CD4-positive, alpha-beta T cell (primary cell): Measurements from ENCODE around the gene BABAM2. TPM values are rescaled to one million over a fixed set of nuclear protein-coding genes. Genes with fewer than 3 reads are reported as not detected.

ENCODE experiments used
- ATAC-seq: fragments of 200-7000 bp; cut with Tn5 transposase; one replicate; pipeline ENCODE4 v1.10.0; 2022; ENCODE audit warnings: mild to moderate bottlenecking; ENCODE audit not compliant: poor library complexity
- CTCF ChIA-PET: fragments of 350-600 bp; sonication (Branson Sonifier 250); formaldehyde crosslinking; loops from one replicate; lab custom pipeline; 2021; ENCODE audit warnings: antibody characterized with exemption, inconsistent platforms; lab: Charles Lee
- POLR2A ChIA-PET: fragments of 350-600 bp; sonication (Branson Sonifier 250); formaldehyde crosslinking; loops from one replicate; lab custom pipeline; 2021; ENCODE audit warnings: antibody characterized with exemption, inconsistent platforms; lab: Charles Lee
- DNase-seq, 14 experiments: peaks; one replicate each; pipeline ENCODE4 v3.0.0-alpha.2; 2013 to 2020; ENCODE audit warnings: mixed read lengths in 2 of 14
- H3K27ac ChIP-seq, 2 donors: one replicate each; pipeline versions ENCODE4 v1.5.1 to v1.7.0; 2013; ENCODE audit warnings: low read length in 2 of 2, low read depth in 1 of 2, mild to moderate bottlenecking in 1 of 2
- H3K27me3 ChIP-seq, 2 experiments: 1 replicate in 1 of 2; 2 replicates in 1 of 2; pipeline versions ENCODE4 v1.6.1 to v1.7.0; 2013; ENCODE audit warnings: low read length in 2 of 2, control low read depth in 1 of 2, mild to moderate bottlenecking in 1 of 2, moderate library complexity in 1 of 2; ENCODE audit not compliant: insufficient read depth in 2 of 2, control insufficient read depth in 1 of 2
- H3K36me3 ChIP-seq: one replicate; pipeline ENCODE4 v1.6.1; 2013; ENCODE audit warnings: low read length, control low read depth; ENCODE audit not compliant: insufficient read depth
- H3K4me1 ChIP-seq: one replicate; pipeline ENCODE4 v1.6.1; 2013; ENCODE audit warnings: low read length, control low read depth; ENCODE audit not compliant: insufficient read depth
- H3K4me3 ChIP-seq: one replicate; pipeline ENCODE4 v1.5.1; 2013; ENCODE audit warnings: mild to moderate bottlenecking, low read length, moderate library complexity
- H3K9me3 ChIP-seq, 2 experiments: 1 replicate in 1 of 2; 2 replicates in 1 of 2; pipeline versions ENCODE4 v1.6.1 to v1.7.0; 2013; ENCODE audit warnings: low read length in 2 of 2, mild to moderate bottlenecking in 2 of 2, control low read depth in 1 of 2, moderate library complexity in 1 of 2; ENCODE audit not compliant: control insufficient read depth in 1 of 2, insufficient read depth in 1 of 2
- H3K27ac Mint-ChIP-seq: one replicate; pipeline ENCODE4 v1.8.0; 2020; ENCODE audit warnings: mixed read lengths
- H3K27me3 Mint-ChIP-seq: one replicate; pipeline ENCODE4 v1.8.0; 2021; ENCODE audit warnings: mixed read lengths
- H3K36me3 Mint-ChIP-seq: one replicate; pipeline ENCODE4 v1.8.0; 2021; ENCODE audit warnings: low read depth, mixed read lengths
- H3K4me1 Mint-ChIP-seq: one replicate; pipeline ENCODE4 v1.8.0; 2021; ENCODE audit warnings: low read depth, mixed read lengths
- H3K4me3 Mint-ChIP-seq: one replicate; pipeline ENCODE4 v1.8.0; 2020; ENCODE audit warnings: mild to moderate bottlenecking, mixed read lengths
- H3K9me3 Mint-ChIP-seq: one replicate; pipeline ENCODE4 v1.8.0; 2020; ENCODE audit warnings: mixed read lengths
- intact Hi-C, 2 experiments: fragments of 100-400 bp; cut with DNase I in 1 of 2; cut with micrococcal nuclease in 1 of 2; formaldehyde crosslinking; loops; one replicate each; pipeline versions ENCODE4 v1.15.1 to v1.9.0; 2023 to 2025; cut with DNase I, micrococcal nuclease
- total RNA-seq, 174 experiments: library from RNA in 2 of 174; stranded (reverse) in 2 of 174; gene quantifications; one replicate each; pipeline ENCODE4 v1.2.3 and lab custom pipeline; 2021 to 2026
- TF ChIP-seq, protein P1 (sequence below): fragments of 200-600 bp; IDR thresholded peaks from one replicate; pipeline ENCODE4 v1.8.0; 2022; ENCODE audit warnings: antibody characterized with exemption, mild to moderate bottlenecking

The BABAM2 gene
- total RNA-seq, 2 experiments from 2014 or later = 29.2 to 32.8 TPM

DNA sequence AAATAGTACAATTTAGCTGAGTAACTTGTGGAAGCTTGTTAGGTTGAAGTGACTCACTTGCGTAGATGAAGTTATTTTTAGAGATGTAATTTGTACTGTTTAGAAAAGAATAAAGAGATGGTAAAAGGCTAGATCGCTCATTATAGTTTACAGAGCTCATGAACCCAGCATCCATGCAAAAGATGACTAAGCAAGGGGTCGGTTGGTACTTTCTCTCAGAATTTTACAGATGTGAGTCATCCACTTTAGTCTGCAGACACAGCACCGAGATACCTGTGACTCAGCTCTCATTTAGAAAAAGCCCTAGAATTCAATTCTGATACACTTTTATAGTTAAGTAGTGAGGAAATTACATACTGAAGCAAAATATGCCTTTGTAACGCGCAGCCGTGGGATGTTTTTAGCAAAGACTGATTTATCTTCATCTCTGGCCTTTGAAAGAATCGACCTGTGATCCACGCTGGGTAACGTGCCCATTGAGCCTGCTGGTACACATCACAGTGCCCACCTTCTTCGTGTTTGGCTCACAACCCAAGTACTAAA lies 385.6 kb downstream of the BABAM2 start:
- intact Hi-C loops = no loop called here
- peaks cover 6% of the 10 kb centered on the region for H3K4me1 ChIP-seq
- no peak overlapping the region for H3K27ac Mint-ChIP-seq
- peaks cover 9% of the 10 kb centered on the region for H3K36me3 Mint-ChIP-seq
- ATAC-seq = peak; percentile 34
- ChIA-PET CTCF (interaction anchor here (0.5 to 0.7 kb wide), 2 partner anchors 10 to 47 kb away, joined by 3 read pairs; no protein-coding TSS in a partner anchor), POLR2A (no interaction called here)
- no peaks in the 10 kb centered on the region for H3K9me3 ChIP-seq
- peak in 2 of 14 experiments; percentile 20 to 48 for DNase-seq
- H3K27me3 ChIP-seq = no peaks in the 10 kb centered on the region
- H3K27me3 Mint-ChIP-seq = no peaks in the 10 kb centered on the region
- TF ChIP-seq, protein P1, sequence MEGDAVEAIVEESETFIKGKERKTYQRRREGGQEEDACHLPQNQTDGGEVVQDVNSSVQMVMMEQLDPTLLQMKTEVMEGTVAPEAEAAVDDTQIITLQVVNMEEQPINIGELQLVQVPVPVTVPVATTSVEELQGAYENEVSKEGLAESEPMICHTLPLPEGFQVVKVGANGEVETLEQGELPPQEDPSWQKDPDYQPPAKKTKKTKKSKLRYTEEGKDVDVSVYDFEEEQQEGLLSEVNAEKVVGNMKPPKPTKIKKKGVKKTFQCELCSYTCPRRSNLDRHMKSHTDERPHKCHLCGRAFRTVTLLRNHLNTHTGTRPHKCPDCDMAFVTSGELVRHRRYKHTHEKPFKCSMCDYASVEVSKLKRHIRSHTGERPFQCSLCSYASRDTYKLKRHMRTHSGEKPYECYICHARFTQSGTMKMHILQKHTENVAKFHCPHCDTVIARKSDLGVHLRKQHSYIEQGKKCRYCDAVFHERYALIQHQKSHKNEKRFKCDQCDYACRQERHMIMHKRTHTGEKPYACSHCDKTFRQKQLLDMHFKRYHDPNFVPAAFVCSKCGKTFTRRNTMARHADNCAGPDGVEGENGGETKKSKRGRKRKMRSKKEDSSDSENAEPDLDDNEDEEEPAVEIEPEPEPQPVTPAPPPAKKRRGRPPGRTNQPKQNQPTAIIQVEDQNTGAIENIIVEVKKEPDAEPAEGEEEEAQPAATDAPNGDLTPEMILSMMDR = no peak
- H3K4me1 Mint-ChIP-seq = peaks cover 7% of the 10 kb centered on the region
- H3K4me3 ChIP-seq = no peak overlapping the region
- H3K27ac ChIP-seq = no peak overlapping the region
- H3K9me3 Mint-ChIP-seq = no peaks in the 10 kb centered on the region
- no peak overlapping the region for H3K4me3 Mint-ChIP-seq
- no peaks in the 10 kb centered on the region for H3K36me3 ChIP-seq

DNA sequence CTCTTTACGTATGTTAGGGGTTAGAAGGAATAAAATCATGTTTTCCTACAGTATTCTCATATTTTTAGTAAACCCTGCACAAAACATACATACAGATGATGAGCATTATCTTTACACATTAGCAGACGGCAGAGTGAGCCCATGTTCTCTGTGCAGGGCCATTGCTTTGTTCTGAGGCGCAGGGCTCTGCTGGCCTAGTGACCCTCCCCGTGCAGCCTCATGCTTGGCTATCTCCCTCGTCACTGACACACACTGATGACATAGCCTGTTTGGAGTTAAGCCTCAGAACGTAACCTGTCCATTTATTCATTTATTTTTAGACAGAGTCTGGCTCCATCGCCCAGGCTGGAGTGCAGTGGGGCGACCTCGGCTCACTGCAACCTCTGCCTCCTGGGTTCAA lies 386.3 kb downstream of the BABAM2 start:
- DNase-seq = no peak
- H3K27ac ChIP-seq = no peak overlapping the region
- H3K36me3 Mint-ChIP-seq = peaks cover 6% of the 10 kb centered on the region
- no peaks in the 10 kb centered on the region for H3K27me3 ChIP-seq
- ChIA-PET POLR2A (interaction anchor here (0.7 kb wide), 1 partner anchor 544 kb away, joined by 3 read pairs; no protein-coding TSS in a partner anchor), CTCF (no interaction called here)
- peaks cover under 1% of the 10 kb centered on the region for H3K4me1 Mint-ChIP-seq
- H3K4me3 ChIP-seq = no peak overlapping the region
- TF ChIP-seq, protein P1 = no peak
- H3K27ac Mint-ChIP-seq = no peak overlapping the region
- H3K9me3 ChIP-seq = no peaks in the 10 kb centered on the region
- H3K9me3 Mint-ChIP-seq = no peaks in the 10 kb centered on the region
- intact Hi-C loops = no loop called here
- peaks cover 4% of the 10 kb centered on the region for H3K4me1 ChIP-seq
- H3K36me3 ChIP-seq = no peaks in the 10 kb centered on the region
- no peak overlapping the region for H3K4me3 Mint-ChIP-seq
- no peaks in the 10 kb centered on the region for H3K27me3 Mint-ChIP-seq
- no peak for ATAC-seq

DNA sequence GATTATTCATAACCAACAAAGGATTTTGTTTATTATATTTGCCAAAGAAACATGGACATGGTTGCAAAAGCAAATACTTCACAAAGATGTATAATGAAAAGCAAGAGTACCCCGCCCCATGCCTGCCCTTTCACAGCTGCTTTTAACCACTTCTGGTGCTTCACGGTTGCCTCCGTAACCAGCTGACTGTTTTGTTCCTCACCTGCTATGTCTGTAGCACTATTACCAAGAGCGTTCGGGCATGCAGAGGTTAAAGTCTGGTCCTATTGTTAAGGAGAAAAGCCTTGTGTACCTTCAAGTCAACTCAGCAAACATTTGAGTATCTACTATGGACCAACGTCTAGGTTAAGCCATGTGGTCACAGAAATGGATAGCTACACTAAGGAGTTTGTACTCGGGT lies 386.9 kb downstream of the BABAM2 start:
- Histone ChIP-seq H3K27ac (no peak overlapping the region), H3K27me3 (no peaks in the 10 kb centered on the region), H3K9me3 (no peaks in the 10 kb centered on the region), H3K4me3 (no peak overlapping the region), H3K4me1 (peaks cover 4% of the 10 kb centered on the region), H3K36me3 (no peaks in the 10 kb centered on the region)
- DNase-seq (no peak), ATAC-seq (no peak)
- Mint-ChIP-seq H3K4me1 (no peaks in the 10 kb centered on the region), H3K27me3 (no peaks in the 10 kb centered on the region), H3K27ac (no peak overlapping the region), H3K36me3 (peaks cover 4% of the 10 kb centered on the region), H3K9me3 (no peaks in the 10 kb centered on the region), H3K4me3 (no peak overlapping the region)
- TF ChIP-seq, protein P1 = no peak
- intact Hi-C loops = no loop called here
- POLR2A ChIA-PET = interaction anchor here (0.7 kb wide), 1 partner anchor 545 kb away, joined by 3 read pairs; no protein-coding TSS in a partner anchor
- CTCF ChIA-PET = no interaction called here
